GM12878 (cell line): ENCODE measurements around the gene AMBP. TPM values are rescaled to one million over a fixed set of nuclear protein-coding genes. Genes with fewer than 3 reads are reported as not detected.

ENCODE experiments used
- ATAC-seq: fragments of 200-7000 bp; cut with Tn5 transposase; 3 replicates; pipeline ENCODE4 v1.9.1; 2020; ENCODE audit warnings: mild to moderate bottlenecking, moderate library complexity
- BruUV-seq: library from RNA; stranded (reverse); fragments of 400-500 nt; replicated peaks from 2 replicates; lab custom pipeline; 2021; lab: Mats Ljungman, UMichigan
- CTCF ChIA-PET: fragments of 300-600 bp; sonication (Branson Sonifier 250); formaldehyde crosslinking; extraction: SDS; loops from one replicate; lab custom pipeline; 2021; ENCODE audit warnings: inconsistent platforms; lab: Yijun Ruan, JAX
- POLR2A ChIA-PET: fragments of 350-600 bp; formaldehyde crosslinking; extraction: SDS; loops from one replicate; lab custom pipeline; 2021; ENCODE audit warnings: inconsistent platforms; lab: Charles Lee
- RAD21 ChIA-PET: fragments of 300-600 bp; sonication (Branson Sonifier 250); formaldehyde crosslinking; loops from one replicate; lab custom pipeline; 2023; ENCODE audit warnings: antibody characterized with exemption; ENCODE audit not compliant: unreplicated experiment; lab: Charles Lee
- SMC1A ChIA-PET: fragments of 300-600 bp; sonication (Branson Sonifier 250); formaldehyde crosslinking; loops from one replicate; lab custom pipeline; 2023; ENCODE audit not compliant: unreplicated experiment, uncharacterized antibody; lab: Charles Lee
- DNase-seq: peaks from one replicate; pipeline ENCODE4 v3.0.0-alpha.2; 2011; ENCODE audit warnings: low read depth, low spot score
- FAIRE-seq: peaks from 3 replicates; lab custom pipeline; 2011; peaks lifted over from hg19 to GRCh38; lab: Jason Lieb, UNC
- H2AFZ ChIP-seq: 2 replicates; pipeline ENCODE4 v1.6.0; 2011; ENCODE audit warnings: low read depth, low read length, control low read depth; ENCODE audit not compliant: control insufficient read depth
- H3K27ac ChIP-seq: 2 replicates; pipeline ENCODE4 v1.5.1; 2011; ENCODE audit warnings: control low read depth; ENCODE audit not compliant: control insufficient read depth, insufficient read depth
- H3K27me3 ChIP-seq, 2 experiments: replicated peaks in 1 of 2; 2 replicates each; pipeline versions ENCODE4 v1.6.0 to v1.6.1; 2011; ENCODE audit warnings: low read length in 1 of 2; ENCODE audit not compliant: control insufficient read depth in 2 of 2, insufficient read depth in 2 of 2
- H3K36me3 ChIP-seq, 2 experiments: 2 replicates each; pipeline ENCODE4 v1.5.1; 2011; ENCODE audit warnings: low read length in 1 of 2; ENCODE audit not compliant: control insufficient read depth in 2 of 2, insufficient read depth in 2 of 2
- H3K4me1 ChIP-seq: 2 replicates; pipeline ENCODE4 v1.6.1; 2011; ENCODE audit warnings: mild to moderate bottlenecking, low read length, moderate library complexity, mixed read lengths; ENCODE audit not compliant: control insufficient read depth, insufficient read depth
- H3K4me2 ChIP-seq: 2 replicates; pipeline ENCODE4 v1.6.0; 2011; ENCODE audit warnings: control low read depth; ENCODE audit not compliant: control insufficient read depth, insufficient read depth
- H3K4me3 ChIP-seq: fragments of 200-600 bp; sonication (generic); 2 replicates; pipeline ENCODE4 v1.5.1; 2016
- H3K79me2 ChIP-seq: 2 replicates; pipeline ENCODE4 v1.6.0; 2011; ENCODE audit warnings: low read length; ENCODE audit not compliant: control insufficient read depth, insufficient read depth
- H3K9ac ChIP-seq: 2 replicates; pipeline ENCODE4 v1.8.0; 2011; ENCODE audit warnings: low read length, control low read depth, mixed read lengths; ENCODE audit not compliant: control insufficient read depth, insufficient read depth
- H3K9me3 ChIP-seq: replicated peaks from 3 replicates; pipeline ENCODE4 v1.5.1; 2011; ENCODE audit warnings: mild to moderate bottlenecking, low read length; ENCODE audit not compliant: control insufficient read depth, insufficient read depth
- H4K20me1 ChIP-seq: 2 replicates; pipeline ENCODE4 v1.6.0; 2011; ENCODE audit not compliant: control insufficient read depth, insufficient read depth
- CREM ChIP-seq: IDR thresholded peaks from 2 replicates; pipeline ENCODE4 v1.6.1; 2014; ENCODE audit warnings: antibody characterized with exemption, low read depth
- CUX1 ChIP-seq: IDR thresholded peaks from 2 replicates; pipeline ENCODE4 v1.6.1; 2012; ENCODE audit warnings: improper control_type of control experiment, low read depth, low read length; ENCODE audit not compliant: insufficient replicate concordance
- IRF5 ChIP-seq: fragments of 450-650 bp; IDR thresholded peaks from 2 replicates; pipeline ENCODE4 v1.6.1; 2017; ENCODE audit warnings: borderline replicate concordance
- NR2F1 ChIP-seq: fragments of 450-650 bp; conservative IDR thresholded peaks from 2 replicates; pipeline ENCODE4 v1.6.1; 2017; ENCODE audit warnings: mild to moderate bottlenecking
- TCF3 ChIP-seq: IDR thresholded peaks from 2 replicates; pipeline ENCODE4 v1.6.1; 2012; ENCODE audit warnings: low read depth, mild to moderate bottlenecking, low read length, borderline replicate concordance; ENCODE audit not compliant: insufficient read depth
- ZNF24 ChIP-seq: fragments of 450-650 bp; IDR thresholded peaks from 2 replicates; pipeline ENCODE4 v1.6.1; 2017; ENCODE audit warnings: antibody characterized with exemption, mild to moderate bottlenecking
- WGBS: methylation state at CpG from one replicate; pipeline ENCODE4 v1.1.6; 2016; ENCODE audit warnings: low lambda C conversion rate; ENCODE audit not compliant: insufficient replicate concordance, insufficient coverage; ENCODE audit errors: missing lambda C conversion rate; 5-methylcytosine and 5-hydroxymethylcytosine counted together
- in situ Hi-C: fragments of 300-500 bp; cut with MboI; formaldehyde crosslinking; loops from 9 replicates; pipeline ENCODE4 v1.14.3; 2018; ENCODE audit warnings: mixed read lengths
- intact Hi-C: fragments of 100-400 bp; cut with micrococcal nuclease; formaldehyde crosslinking; loops from one replicate; pipeline ENCODE4 v1.14.2; 2022; ENCODE audit not compliant: unreplicated experiment
- polyA plus RNA-seq, 11 experiments: library from polyadenylated mRNA; depleted of rRNA in 4 of 11; unstranded in 6 of 11; stranded (reverse) in 5 of 11; fragments of >200 nt; fragmentation: Nextera tagmentation in 4 of 11; fragmentation: Illumina TruSeq in 1 of 11; extraction: Ambion mirVana in 4 of 11; extraction: Trizol in 1 of 11; gene quantifications; 1 replicate in 1 of 11; 2 replicates in 10 of 11; pipeline versions ENCODE4 v1.2.1 to v1.2.3, GENCODE V29; 2011 to 2016; ENCODE audit warnings: inconsistent platforms in 2 of 11, missing spikeins in 2 of 11, low read depth in 1 of 11
- total RNA-seq, 4 experiments: library from RNA; depleted of rRNA in 3 of 4; stranded (reverse); fragments of >200 nt in 3 of 4; fragmentation: Illumina TruSeq in 1 of 4; extraction: Trizol in 1 of 4; gene quantifications; 2 replicates each; pipeline versions ENCODE4 v1.2.1 to v1.2.3, GENCODE V29; 2013 to 2021
- TF ChIP-seq, protein P1 (sequence below), 3 experiments: IDR thresholded peaks in 2 of 3; conservative IDR thresholded peaks in 1 of 3; 2 replicates each; pipeline ENCODE4 v1.5.1; 2011; ENCODE audit warnings: low read depth in 3 of 3, low read length in 3 of 3, mild to moderate bottlenecking in 3 of 3, control low read depth in 2 of 3, moderate library complexity in 2 of 3, inconsistent platforms in 1 of 3, mixed read lengths in 1 of 3; ENCODE audit not compliant: control insufficient read depth in 2 of 3, insufficient read depth in 1 of 3; ENCODE audit errors: extremely low read depth in 1 of 3

AMBP gene
- total and polyA plus RNA-seq, 10 of the 15 experiments (the other 5 are each of a cell fraction or from before 2014, with no cell fraction given), result 0.11 to 2.3 (median 0.18) TPM; not detected in 7

DNA sequence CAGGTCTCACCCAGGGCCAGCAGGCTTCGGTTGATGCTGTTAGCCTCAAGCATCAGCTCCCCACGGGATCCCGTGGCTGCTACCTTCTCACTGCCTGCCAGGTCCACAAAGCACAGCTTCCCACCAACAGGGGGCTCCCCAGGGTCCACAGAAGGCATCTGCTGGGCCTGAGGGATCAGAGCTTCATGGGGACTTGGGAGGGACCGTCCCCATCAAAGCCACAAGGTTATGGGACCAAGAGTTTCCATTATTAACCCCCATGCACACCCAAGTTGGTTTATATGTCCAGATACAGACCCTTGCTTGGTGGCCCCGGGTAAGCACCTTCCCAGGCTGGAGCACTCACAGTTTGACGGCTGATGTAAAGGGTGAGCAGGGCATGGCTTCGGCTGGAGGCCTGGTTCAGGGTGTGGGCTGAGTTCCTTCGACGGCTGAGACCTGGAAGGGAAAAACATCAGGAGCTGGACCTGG, 18.0 kb upstream of the AMBP start:
- CTCF ChIA-PET, result interaction anchor here (0.6 to 4.0 kb wide), 3 partner anchors 11 to 1861 kb away, joined by 3 to 19 read pairs (median 16); no protein-coding TSS in a partner anchor
- RAD21 ChIA-PET, result no interaction called here
- no peak overlapping the region for H2AFZ ChIP-seq
- H3K4me3 ChIP-seq, result no peak overlapping the region
- no peaks in the 10 kb centered on the region for H3K79me2 ChIP-seq
- H3K36me3 ChIP-seq, result no peaks in the 10 kb centered on the region
- no peak overlapping the region for H3K9ac ChIP-seq
- no peak for TF ChIP-seq CREM
- TF ChIP-seq, protein P1, sequence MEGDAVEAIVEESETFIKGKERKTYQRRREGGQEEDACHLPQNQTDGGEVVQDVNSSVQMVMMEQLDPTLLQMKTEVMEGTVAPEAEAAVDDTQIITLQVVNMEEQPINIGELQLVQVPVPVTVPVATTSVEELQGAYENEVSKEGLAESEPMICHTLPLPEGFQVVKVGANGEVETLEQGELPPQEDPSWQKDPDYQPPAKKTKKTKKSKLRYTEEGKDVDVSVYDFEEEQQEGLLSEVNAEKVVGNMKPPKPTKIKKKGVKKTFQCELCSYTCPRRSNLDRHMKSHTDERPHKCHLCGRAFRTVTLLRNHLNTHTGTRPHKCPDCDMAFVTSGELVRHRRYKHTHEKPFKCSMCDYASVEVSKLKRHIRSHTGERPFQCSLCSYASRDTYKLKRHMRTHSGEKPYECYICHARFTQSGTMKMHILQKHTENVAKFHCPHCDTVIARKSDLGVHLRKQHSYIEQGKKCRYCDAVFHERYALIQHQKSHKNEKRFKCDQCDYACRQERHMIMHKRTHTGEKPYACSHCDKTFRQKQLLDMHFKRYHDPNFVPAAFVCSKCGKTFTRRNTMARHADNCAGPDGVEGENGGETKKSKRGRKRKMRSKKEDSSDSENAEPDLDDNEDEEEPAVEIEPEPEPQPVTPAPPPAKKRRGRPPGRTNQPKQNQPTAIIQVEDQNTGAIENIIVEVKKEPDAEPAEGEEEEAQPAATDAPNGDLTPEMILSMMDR (IDR thresholded peaks at IDR 0.05 in 2 of 3, conservative IDR thresholded peaks at IDR 0.05 in 1 of 3; ENCODE audit: control insufficient read depth in 2 of 3, extremely low read depth in 1 of 3, insufficient read depth in 1 of 3, low read depth in 3 of 3, low read length in 3 of 3), result peak in 1 of 3 experiments; percentile 9; a peak in 1 of 6 replicates
- 21% methylated on average over 9 of the region's 9 CpGs for WGBS
- SMC1A ChIA-PET, result no interaction called here
- H3K4me1 ChIP-seq, result no peaks in the 10 kb centered on the region
- intact Hi-C loops, result no loop called here
- no peak for FAIRE-seq
- BruUV-seq, result no TSS peak
- no peaks in the 10 kb centered on the region; a peak in 2 of 4 replicates for H3K27me3 ChIP-seq
- no peak overlapping the region for H3K4me2 ChIP-seq
- H3K9me3 ChIP-seq, result no peaks in the 10 kb centered on the region
- H3K27ac ChIP-seq, result no peak overlapping the region
- H4K20me1 ChIP-seq, result no peaks in the 10 kb centered on the region
- no peak for DNase-seq
- in situ Hi-C loops, result loop anchor here (25.0 kb wide), 1 partner anchor 191 kb away; no protein-coding TSS in a partner anchor
- POLR2A ChIA-PET, result no interaction called here
- no peak for ATAC-seq

GRCh38 chr9:114094971-114095370, 16.9 kb upstream of the AMBP start:
- Histone ChIP-seq H3K4me1 (no peaks in the 10 kb centered on the region), H3K9me3 (no peaks in the 10 kb centered on the region)
- TF ChIP-seq NR2F1 (no peak), IRF5 (no peak), TCF3 (no peak), ZNF24 (no peak), CUX1 (no peak)

More at GRCh38 chr9:114094971-114095370, 16.9 kb upstream of the AMBP start:
- POLR2A ChIA-PET, result no interaction called here
- CTCF ChIA-PET, result interaction anchor here (3.9 to 4.0 kb wide), 2 partner anchors 12 kb away, joined by 16 to 19 read pairs; no protein-coding TSS in a partner anchor
- in situ Hi-C loops (loop anchor here (25.0 kb wide), 1 partner anchor 192 kb away; no protein-coding TSS in a partner anchor), intact Hi-C loops (no loop called here)
- RAD21 ChIA-PET, result no interaction called here
- WGBS, result 33% methylated on average over 12 of the region's 12 CpGs
- no peaks in the 10 kb centered on the region for H4K20me1 ChIP-seq
- H3K36me3 ChIP-seq, result no peaks in the 10 kb centered on the region
- BruUV-seq, result no TSS peak
- SMC1A ChIA-PET, result interaction anchor here (1.2 kb wide), 1 partner anchor 12 kb away, joined by 3 read pairs; no protein-coding TSS in a partner anchor
- no peak overlapping the region for H3K4me3 ChIP-seq
- no peaks in the 10 kb centered on the region for H3K79me2 ChIP-seq
- H2AFZ ChIP-seq, result no peak overlapping the region
- ATAC-seq (no peak), FAIRE-seq (no peak), DNase-seq (no peak)
- H3K4me2 ChIP-seq, result no peak overlapping the region
- no peaks in the 10 kb centered on the region; a peak in 2 of 4 replicates for H3K27me3 ChIP-seq
- no peak overlapping the region for H3K9ac ChIP-seq
- H3K27ac ChIP-seq, result no peak overlapping the region
